HepG2 (cell line): ENCODE results near the gene KCTD13. TPM values are rescaled to one million over a fixed set of nuclear protein-coding genes. Genes with fewer than 3 reads are reported as not detected.

Experiments used
- ASH2L ChIP-seq: fragments of 300-600, 200-600 bp; sonication (generic); IDR thresholded peaks from 2 replicates; pipeline ENCODE4 v1.7.0; 2017; ENCODE audit warnings: low read depth, mild to moderate bottlenecking, moderate library complexity, mixed read lengths, low read length; ENCODE audit not compliant: insufficient read length
- CTCF ChIP-seq: sonication (generic); formaldehyde crosslinking; IDR thresholded peaks from 2 replicates; pipeline ENCODE4 v1.5.0; 2020; ENCODE audit warnings: mild to moderate bottlenecking, missing genetic modification reagents, moderate library complexity
- EP300 ChIP-seq, 3 experiments: sonication (generic) in 1 of 3; formaldehyde crosslinking in 1 of 3; IDR thresholded peaks; 2 replicates each; pipeline versions ENCODE4 v1.5.1 to v1.6.1; 2011 to 2020; ENCODE audit warnings: low read depth in 2 of 3, low read length in 2 of 3, borderline replicate concordance in 1 of 3, improper control_type of control experiment in 1 of 3, mild to moderate bottlenecking in 1 of 3, missing genetic modification reagents in 1 of 3, moderate library complexity in 1 of 3
- KMT2B ChIP-seq: IDR thresholded peaks from 2 replicates; pipeline ENCODE4 v1.6.1; 2016; ENCODE audit warnings: missing genetic modification reagents, missing compliant biosample characterization
- NFE2L1 ChIP-seq: sonication (generic); formaldehyde crosslinking; IDR thresholded peaks from 2 replicates; pipeline ENCODE4 v1.4.0; 2020; ENCODE audit warnings: missing genetic modification reagents, mild to moderate bottlenecking, borderline replicate concordance
- REXO4 ChIP-seq: sonication (generic); formaldehyde crosslinking; IDR thresholded peaks from 2 replicates; pipeline ENCODE4 v1.8.0; 2022; ENCODE audit warnings: missing genetic modification reagents, mild to moderate bottlenecking, borderline replicate concordance
- SP2 ChIP-seq: sonication (generic); formaldehyde crosslinking; IDR thresholded peaks from 2 replicates; pipeline ENCODE4 v1.5.1; 2020; ENCODE audit warnings: mild to moderate bottlenecking, missing genetic modification reagents
- ZNF431 ChIP-seq: sonication (generic); formaldehyde crosslinking; IDR thresholded peaks from 2 replicates; pipeline ENCODE4 v1.9.0; 2022; ENCODE audit warnings: missing genetic modification reagents, low read depth, mild to moderate bottlenecking, borderline replicate concordance
- ZNF556 ChIP-seq: sonication (generic); formaldehyde crosslinking; IDR thresholded peaks from 2 replicates; pipeline ENCODE4 v1.4.0; 2020; ENCODE audit warnings: mild to moderate bottlenecking, missing genetic modification reagents, borderline replicate concordance
- ZNF567 ChIP-seq: sonication (generic); formaldehyde crosslinking; IDR thresholded peaks from 2 replicates; pipeline ENCODE4 v1.8.1; 2023; ENCODE audit warnings: mild to moderate bottlenecking, missing genetic modification reagents, borderline replicate concordance
- ZNF687 ChIP-seq: sonication (generic); formaldehyde crosslinking; IDR thresholded peaks from 2 replicates; pipeline ENCODE4 v1.5.1; 2020; ENCODE audit warnings: mild to moderate bottlenecking, missing genetic modification reagents, moderate library complexity
- ZNF761 ChIP-seq: sonication (generic); formaldehyde crosslinking; conservative IDR thresholded peaks from 2 replicates; pipeline ENCODE4 v1.4.0; 2020; ENCODE audit warnings: mild to moderate bottlenecking, missing genetic modification reagents
- ZNF768 ChIP-seq: sonication (generic); formaldehyde crosslinking; IDR thresholded peaks from 2 replicates; pipeline ENCODE4 v1.4.0; 2020; ENCODE audit warnings: missing genetic modification reagents
- polyA plus RNA-seq, 8 experiments: library from polyadenylated mRNA; depleted of rRNA in 3 of 8; stranded (reverse) in 7 of 8; unstranded in 1 of 8; fragments of >200 nt; fragmentation: Illumina TruSeq in 4 of 8; extraction: Trizol in 4 of 8; gene quantifications; 2 replicates each; pipeline versions ENCODE4 v1.2.1 to v1.2.3, GENCODE V29; 2011 to 2016; ENCODE audit warnings: low read depth in 4 of 8, missing spikeins in 1 of 8, mixed read lengths in 1 of 8; ENCODE audit not compliant: insufficient read depth in 1 of 8
- total RNA-seq, 5 experiments: library from RNA; depleted of rRNA; stranded (reverse); fragments of >200 nt; fragmentation: Illumina TruSeq; extraction: Trizol; gene quantifications; 2 replicates each; pipeline ENCODE4 v1.2.3, GENCODE V29; 2016; ENCODE audit warnings: low read depth in 1 of 5
- TF ChIP-seq, protein P1 (sequence below): sonication (generic); formaldehyde crosslinking; IDR thresholded peaks from 2 replicates; pipeline ENCODE4 v1.5.0; 2020; ENCODE audit warnings: mild to moderate bottlenecking, missing genetic modification reagents
- TF ChIP-seq, protein P2 (sequence below): sonication (generic); formaldehyde crosslinking; IDR thresholded peaks from 2 replicates; pipeline ENCODE4 v1.4.0; 2020; ENCODE audit warnings: mild to moderate bottlenecking, missing genetic modification reagents

The KCTD13 gene
- total and polyA plus RNA-seq, 2 of the 13 experiments (the other 11 are each of a cell fraction or from before 2014, with no cell fraction given) = 6.3 to 14.7 TPM

DNA sequence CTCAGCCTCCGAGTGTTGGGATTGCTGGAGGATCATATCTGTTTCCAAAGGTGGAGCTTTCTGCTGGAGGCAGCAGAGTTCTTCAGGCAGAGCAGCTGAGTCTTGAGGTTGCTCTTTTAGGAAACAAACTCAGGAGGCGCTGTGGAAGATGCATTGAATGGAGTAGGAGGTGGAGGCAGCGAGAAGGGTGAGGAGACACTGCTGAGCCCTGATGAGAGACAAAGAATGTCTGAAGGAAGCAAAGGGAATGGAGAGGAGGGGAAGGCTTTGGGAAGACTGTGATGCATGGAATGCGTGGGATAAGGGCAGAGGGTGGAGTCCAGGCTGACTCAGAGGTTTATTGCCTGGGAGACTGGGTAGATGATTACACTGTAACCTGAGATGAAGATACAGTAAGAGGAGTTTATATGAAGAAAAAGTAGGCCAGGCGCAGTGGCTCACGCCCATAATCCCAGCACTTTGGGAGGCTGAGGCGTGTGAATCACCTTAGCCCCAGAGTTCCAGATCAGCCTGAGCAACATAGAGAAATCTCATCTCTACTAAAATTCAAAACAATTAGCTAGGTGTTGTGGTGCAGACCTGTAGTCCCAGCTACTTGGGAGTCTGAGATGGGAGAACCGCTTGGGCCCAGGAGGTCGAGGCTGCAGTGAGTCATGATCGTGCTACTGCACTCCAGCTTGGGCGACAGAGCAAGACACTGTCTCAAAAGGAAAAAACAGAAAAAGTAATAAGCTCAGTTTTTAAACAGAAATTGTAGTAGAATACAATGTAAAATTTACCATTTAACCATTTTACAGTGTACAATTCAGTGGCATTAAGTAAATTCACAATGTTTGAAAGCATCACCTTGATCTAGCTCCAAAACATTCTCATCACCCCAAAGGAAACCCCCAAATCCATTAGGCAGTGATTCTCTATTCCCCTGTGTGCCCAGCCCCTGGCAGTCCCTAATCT, 18.1 kb upstream of the KCTD13 start (continued):
- TF ChIP-seq, protein P1, sequence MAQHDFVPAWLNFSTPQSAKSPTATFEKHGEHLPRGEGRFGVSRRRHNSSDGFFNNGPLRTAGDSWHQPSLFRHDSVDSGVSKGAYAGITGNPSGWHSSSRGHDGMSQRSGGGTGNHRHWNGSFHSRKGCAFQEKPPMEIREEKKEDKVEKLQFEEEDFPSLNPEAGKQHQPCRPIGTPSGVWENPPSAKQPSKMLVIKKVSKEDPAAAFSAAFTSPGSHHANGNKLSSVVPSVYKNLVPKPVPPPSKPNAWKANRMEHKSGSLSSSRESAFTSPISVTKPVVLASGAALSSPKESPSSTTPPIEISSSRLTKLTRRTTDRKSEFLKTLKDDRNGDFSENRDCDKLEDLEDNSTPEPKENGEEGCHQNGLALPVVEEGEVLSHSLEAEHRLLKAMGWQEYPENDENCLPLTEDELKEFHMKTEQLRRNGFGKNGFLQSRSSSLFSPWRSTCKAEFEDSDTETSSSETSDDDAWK (CRISPR knock-in tag) = no peak
- TF ChIP-seq ZNF567 = no peak
- 0 out of 2 replicates have a peak, but pooled peaks have one; percentile 13 for TF ChIP-seq SP2 (CRISPR knock-in tag)
- TF ChIP-seq REXO4 = no peak
- peak in 1 of 2 experiments; percentile 29; a peak in 2 of 4 replicates for TF ChIP-seq EP300 (IDR thresholded peaks at IDR 0.05; ENCODE audit: low read depth in 2 of 2, low read length in 2 of 2)
- TF ChIP-seq EP300 (CRISPR knock-in tag; IDR thresholded peaks at IDR 0.05; ENCODE audit: borderline replicate concordance) = no peak; the same call in 1 of the 2 replicates
- no peak for TF ChIP-seq ZNF556 (CRISPR knock-in tag)
- TF ChIP-seq NFE2L1 (CRISPR knock-in tag) = no peak
- TF ChIP-seq CTCF (CRISPR knock-in tag) = peak; percentile 41; the same call in 1 of the 2 replicates
- no peak for TF ChIP-seq ZNF431
- no peak for TF ChIP-seq ZNF687
- TF ChIP-seq, protein P2, sequence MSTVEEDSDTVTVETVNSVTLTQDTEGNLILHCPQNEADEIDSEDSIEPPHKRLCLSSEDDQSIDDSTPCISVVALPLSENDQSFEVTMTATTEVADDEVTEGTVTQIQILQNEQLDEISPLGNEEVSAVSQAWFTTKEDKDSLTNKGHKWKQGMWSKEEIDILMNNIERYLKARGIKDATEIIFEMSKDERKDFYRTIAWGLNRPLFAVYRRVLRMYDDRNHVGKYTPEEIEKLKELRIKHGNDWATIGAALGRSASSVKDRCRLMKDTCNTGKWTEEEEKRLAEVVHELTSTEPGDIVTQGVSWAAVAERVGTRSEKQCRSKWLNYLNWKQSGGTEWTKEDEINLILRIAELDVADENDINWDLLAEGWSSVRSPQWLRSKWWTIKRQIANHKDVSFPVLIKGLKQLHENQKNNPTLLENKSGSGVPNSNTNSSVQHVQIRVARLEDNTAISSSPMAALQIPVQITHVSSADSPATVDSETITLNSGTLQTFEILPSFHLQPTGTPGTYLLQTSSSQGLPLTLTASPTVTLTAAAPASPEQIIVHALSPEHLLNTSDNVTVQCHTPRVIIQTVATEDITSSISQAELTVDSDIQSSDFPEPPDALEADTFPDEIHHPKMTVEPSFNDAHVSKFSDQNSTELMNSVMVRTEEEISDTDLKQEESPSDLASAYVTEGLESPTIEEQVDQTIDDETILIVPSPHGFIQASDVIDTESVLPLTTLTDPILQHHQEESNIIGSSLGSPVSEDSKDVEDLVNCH (CRISPR knock-in tag) = no peak
- no peak for TF ChIP-seq ZNF768 (CRISPR knock-in tag)
- TF ChIP-seq KMT2B (CRISPR knock-in tag) = no peak
- TF ChIP-seq ZNF761 (CRISPR knock-in tag) = no peak; the same call in 1 of the 2 replicates
- TF ChIP-seq ASH2L = peak; percentile 71
